ENCODE data around the gene TUBGCP2. TPM values are rescaled to one million over a fixed set of nuclear protein-coding genes. Genes with fewer than 3 reads are reported as not detected.
A peak's percentile ranks its signal among the peaks of the same experiment; 100 is the strongest.

The TUBGCP2 gene
- total RNA-seq, 4 donors from 2014 or later = 37.5 to 68.3 (median 47.6) TPM

GRCh38 chr10:133259602-133259989, 49.1 kb downstream of the TUBGCP2 start:
- in situ Hi-C loops (cut with MboI; ENCODE audit: low pct_ligation_motif_present in 1 of 4, low pct_unique_long_range_greater_than_20kb in 1 of 4, low sequenced_read_pairs in 3 of 4) (no loop called here), intact Hi-C loops (cut with DNase I; ENCODE audit: low total_unique reads) (no loop called here)
- WGBS, 2 donors (ENCODE audit: low coverage in 1 of 2) = 76% methylated on average over 12 of the region's 12 CpGs; no CpG with 5 or more reads in 1 of the 2 donors
- Histone ChIP-seq H3K4me1 (peaks cover 35 to 63% (median 51%) of the 10 kb centered on the region in 4 donors), H3K27me3 (no peaks in the 10 kb centered on the region), H3K36me3 (no peaks in the 10 kb centered on the region), H3K4me3 (no peak overlapping the region), H3K9me3 (no peaks in the 10 kb centered on the region), H3K27ac (peak overlapping the region; percentile 50 to 64 (median 61))
- TF ChIP-seq EP300 (IDR thresholded peaks at IDR 0.05; ENCODE audit: low read depth) (no peak), CTCF (IDR thresholded peaks at IDR 0.05) (no peak), POLR2A (IDR thresholded peaks at IDR 0.05) (no peak), POLR2AphosphoS5 (IDR thresholded peaks at IDR 0.05) (no peak)
- no peak for DNase-seq

- peaks cover 35 to 57% (median 45%) of the 10 kb centered on the region in 4 donors for H3K4me1 ChIP-seq
- H3K9me3 ChIP-seq = no peaks in the 10 kb centered on the region
- TF ChIP-seq EP300 (IDR thresholded peaks at IDR 0.05; ENCODE audit: low read depth) (no peak), POLR2AphosphoS5 (IDR thresholded peaks at IDR 0.05) (peak in 1 of 3 donors; percentile 17), CTCF (IDR thresholded peaks at IDR 0.05) (no peak)
- no peak overlapping the region for H3K4me3 ChIP-seq
- in situ Hi-C loops (cut with MboI; ENCODE audit: low pct_ligation_motif_present in 1 of 4, low pct_unique_long_range_greater_than_20kb in 1 of 4, low sequenced_read_pairs in 3 of 4) = no loop called here
- peak; percentile 70 for DNase-seq
- H3K27ac ChIP-seq = peak overlapping the region; percentile 50 to 64 (median 61)
- 57 to 62% methylated on average over 7 to 22 of the region's 24 CpGs for WGBS, 2 donors (ENCODE audit: low coverage in 1 of 2)
- intact Hi-C loops (cut with DNase I; ENCODE audit: low total_unique reads) = no loop called here
- no peaks in the 10 kb centered on the region for H3K27me3 ChIP-seq
- H3K36me3 ChIP-seq = no peaks in the 10 kb centered on the region
Observed at GRCh38 chr10:133258818-133259601, 49.7 kb downstream of the TUBGCP2 start.

- TF ChIP-seq POLR2A (IDR thresholded peaks at IDR 0.05) (no peak), EP300 (IDR thresholded peaks at IDR 0.05; ENCODE audit: low read depth) (no peak), POLR2AphosphoS5 (IDR thresholded peaks at IDR 0.05) (no peak), CTCF (IDR thresholded peaks at IDR 0.05) (no peak)
- intact Hi-C loops (cut with DNase I; ENCODE audit: low total_unique reads) = no loop called here
- peak; percentile 67 for DNase-seq
- H3K4me1 ChIP-seq = peaks cover 35 to 50% (median 43%) of the 10 kb centered on the region in 4 donors
- H3K27me3 ChIP-seq = no peaks in the 10 kb centered on the region
- in situ Hi-C loops (cut with MboI; ENCODE audit: low pct_ligation_motif_present in 1 of 4, low pct_unique_long_range_greater_than_20kb in 1 of 4, low sequenced_read_pairs in 3 of 4) = no loop called here
- peak overlapping the region; percentile 50 to 64 (median 61) for H3K27ac ChIP-seq
- no peak overlapping the region for H3K4me3 ChIP-seq
- no peaks in the 10 kb centered on the region for H3K9me3 ChIP-seq
- WGBS, 2 donors (ENCODE audit: low coverage in 1 of 2) = 52% methylated on average over 19 of the region's 21 CpGs; no CpG with 5 or more reads in 1 of the 2 donors
- H3K36me3 ChIP-seq = no peaks in the 10 kb centered on the region
Observed at GRCh38 chr10:133258066-133258817, 50.4 kb downstream of the TUBGCP2 start.

- 8 to 10% methylated on average over 10 to 27 of the region's 27 CpGs for WGBS, 2 donors (ENCODE audit: low coverage in 1 of 2)
Observed at GRCh38 chr10:133257489-133258065, 51.1 kb downstream of the TUBGCP2 start.

More at GRCh38 chr10:133257489-133258065, 51.1 kb downstream of the TUBGCP2 start:
- Histone ChIP-seq H3K36me3 (no peaks in the 10 kb centered on the region), H3K27me3 (no peaks in the 10 kb centered on the region), H3K4me1 (peaks cover 30 to 43% (median 38%) of the 10 kb centered on the region in 4 donors), H3K9me3 (no peaks in the 10 kb centered on the region), H3K27ac (peak overlapping the region; percentile 50 to 64 (median 61)), H3K4me3 (peak overlapping the region in 1 of 4 donors; percentile 34)
- DNase-seq = peak; percentile 84
- TF ChIP-seq CTCF (IDR thresholded peaks at IDR 0.05) = peak; percentile 25 to 64 (median 42)
- TF ChIP-seq EP300 (IDR thresholded peaks at IDR 0.05; ENCODE audit: low read depth) = no peak
- peak in 1 of 3 donors; percentile 41 for TF ChIP-seq POLR2AphosphoS5 (IDR thresholded peaks at IDR 0.05)
- TF ChIP-seq POLR2A (IDR thresholded peaks at IDR 0.05) = peak; percentile 7
- in situ Hi-C loops (cut with MboI; ENCODE audit: low pct_ligation_motif_present in 1 of 4, low pct_unique_long_range_greater_than_20kb in 1 of 4, low sequenced_read_pairs in 3 of 4) = no loop called here
- intact Hi-C loops (cut with DNase I; ENCODE audit: low total_unique reads) = no loop called here
